Daoy (cell line): ENCODE results near the gene NCS1. TPM values are rescaled to one million over a fixed set of nuclear protein-coding genes. Genes with fewer than 3 reads are reported as not detected.
"Not testable (repeated sequence)": the region's sequence is repeated elsewhere in the genome, so short reads cannot be mapped to it uniquely, and the experiment has no call there.

Experiments
- DNase-seq: peaks from one replicate; pipeline ENCODE4 v3.0.0-alpha.2; 2015; ENCODE audit warnings: low read depth
- total RNA-seq: library from RNA; depleted of rRNA; stranded (reverse); fragments of >200 nt; shearing (Covaris generic); gene quantifications from 2 replicates; pipeline ENCODE4 v1.2.3, GENCODE V29; 2014

The NCS1 gene
- total RNA-seq, 1 experiment from 2014 or later = 49.6 TPM

DNA sequence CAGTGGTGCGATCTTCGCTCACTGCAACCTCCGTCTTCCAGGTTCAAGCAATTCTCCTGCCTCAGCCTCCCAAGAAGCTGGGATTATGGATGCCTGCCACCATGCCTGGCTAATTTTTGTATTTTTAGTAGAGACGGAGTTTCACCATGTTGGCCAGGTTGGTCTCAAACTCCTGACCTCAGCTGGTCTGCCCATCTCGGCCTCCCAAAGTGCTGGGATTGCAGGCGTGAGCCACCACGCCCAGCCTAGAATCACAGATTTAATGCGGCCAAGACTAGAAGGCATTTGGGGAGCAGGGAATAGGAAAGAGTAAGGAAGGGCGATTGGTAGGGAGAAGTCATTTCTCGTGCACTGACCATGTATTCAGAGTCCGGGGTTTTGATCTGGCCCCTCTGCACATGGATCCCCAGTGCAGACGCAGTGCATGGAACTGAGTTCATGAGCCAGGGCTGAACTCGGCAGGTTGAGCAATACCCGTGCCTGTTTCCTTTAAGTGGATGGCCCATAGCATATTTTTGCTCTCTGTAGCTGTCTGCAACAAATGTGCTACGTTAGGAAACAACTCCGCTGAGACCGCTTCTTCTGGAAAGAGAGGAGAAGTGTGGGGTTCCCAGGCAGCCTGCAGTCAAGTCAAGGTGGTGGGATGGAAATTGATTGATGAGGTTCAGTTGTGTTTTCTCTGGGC, 90.0 kb downstream of the NCS1 start:
- DNase-seq = no peak

DNA sequence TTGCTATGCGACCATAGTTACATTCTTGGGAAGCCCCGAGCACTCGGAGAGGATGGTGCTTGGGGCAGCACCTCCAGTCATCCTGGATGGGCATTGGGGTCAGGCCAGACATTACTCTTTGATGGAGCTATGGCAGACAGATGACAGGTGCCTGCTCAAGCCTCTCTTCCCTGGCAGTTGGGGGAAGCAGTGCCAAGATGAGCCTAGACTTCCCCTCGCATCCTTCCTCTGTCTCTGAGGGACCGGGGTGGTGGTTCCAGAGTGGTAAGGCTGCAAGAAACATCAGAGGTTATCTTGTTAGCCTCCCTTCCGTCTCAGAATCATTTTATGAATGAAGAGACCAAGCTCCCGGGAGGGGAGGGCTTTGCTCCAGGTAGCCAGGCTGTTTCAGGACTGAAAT, 90.6 kb downstream of the NCS1 start:
- DNase-seq = no peak

- DNase-seq = peak; percentile 74
These were observed 91.6 kb downstream of the NCS1 start for GRCh38 chr9:130263601-130264413.

DNA sequence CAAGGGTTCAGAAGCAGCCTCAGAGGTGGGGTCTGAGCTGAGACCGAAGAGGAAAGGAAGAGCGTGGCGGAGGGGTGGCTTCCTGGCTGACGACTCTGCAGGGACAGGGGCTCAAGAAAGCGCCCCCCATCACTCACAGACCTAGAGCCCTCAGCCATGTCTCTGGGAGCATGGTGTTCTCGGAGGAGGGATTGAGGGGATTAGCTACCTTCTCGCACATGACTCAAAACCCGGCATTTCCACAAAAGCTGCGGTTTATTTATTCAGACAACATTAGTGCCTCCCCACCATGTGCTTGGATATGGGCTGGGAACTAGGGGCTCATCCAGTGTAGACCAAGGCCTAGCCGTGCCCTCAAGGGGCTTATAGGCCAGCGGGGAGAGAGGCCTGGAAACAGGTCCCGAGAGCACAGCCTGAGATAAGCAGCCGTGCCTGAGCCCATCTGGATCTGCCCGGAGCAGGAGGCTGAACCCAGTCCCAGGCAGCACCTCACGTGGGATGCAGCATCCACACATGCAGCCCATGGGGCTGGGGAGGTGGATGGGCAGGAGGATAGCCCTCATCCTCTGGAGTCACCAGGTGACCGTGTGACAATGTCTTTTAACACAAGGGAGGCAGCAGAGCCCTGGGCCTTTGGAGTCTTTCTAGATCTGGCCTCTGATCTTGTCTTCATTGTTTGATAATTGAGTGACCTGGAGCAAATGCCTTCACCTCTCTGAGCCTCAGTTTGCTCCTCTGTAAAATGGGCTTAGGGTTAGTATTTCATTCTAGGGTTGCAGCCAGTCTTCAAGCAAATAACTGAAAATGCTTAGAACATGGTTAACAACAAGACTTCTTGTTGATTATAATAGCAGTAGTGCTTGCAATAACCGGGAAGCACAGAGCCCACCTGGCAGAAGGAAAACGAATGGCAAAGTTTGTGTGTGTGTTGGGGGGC, 92.5 kb downstream of the NCS1 start:
- DNase-seq = no peak

DNA sequence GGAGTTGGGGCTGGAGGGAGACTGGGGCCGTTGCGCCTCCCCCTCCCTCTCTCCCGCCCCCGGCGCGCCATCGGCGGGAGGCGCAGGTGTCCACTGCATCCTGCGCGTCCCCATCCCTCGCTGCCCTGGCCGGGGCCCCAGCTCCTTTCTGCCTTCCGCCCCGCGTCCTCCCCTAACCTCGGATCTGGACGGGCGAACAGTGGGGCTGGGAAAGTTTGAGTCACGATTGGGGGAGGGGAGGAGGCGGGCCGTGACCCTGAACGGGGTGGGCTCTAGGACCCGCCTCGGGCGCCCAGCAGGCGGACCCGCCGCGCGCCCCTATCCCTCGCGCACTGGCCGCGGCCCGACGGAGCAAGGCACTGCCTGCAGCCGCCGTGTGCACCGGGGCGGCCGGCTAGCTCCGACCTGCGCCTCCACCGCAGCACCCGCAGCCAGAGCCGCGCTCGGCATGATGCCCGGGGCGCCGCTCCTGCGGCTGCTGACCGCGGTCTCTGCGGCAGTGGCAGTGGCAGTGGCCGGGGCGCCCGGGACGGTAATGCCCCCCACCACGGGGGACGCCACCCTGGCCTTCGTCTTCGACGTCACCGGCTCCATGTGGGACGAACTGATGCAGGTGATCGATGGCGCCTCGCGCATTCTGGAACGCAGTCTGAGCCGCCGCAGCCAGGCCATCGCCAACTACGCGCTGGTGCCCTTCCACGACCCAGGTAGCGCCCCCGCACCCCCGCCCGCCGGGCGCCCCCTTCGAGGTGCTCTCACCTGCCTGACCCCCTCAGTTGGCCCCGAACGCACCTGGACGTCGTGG, 93.4 kb downstream of the NCS1 start, which contains the start of gene HMCN2:
TSS of gene HMCN2 (plus strand) at position 330 of the 805 bp plus-strand sequence. CDS start at position 449, 119 bp downstream.
- DNase-seq = peak; percentile 49

DNA sequence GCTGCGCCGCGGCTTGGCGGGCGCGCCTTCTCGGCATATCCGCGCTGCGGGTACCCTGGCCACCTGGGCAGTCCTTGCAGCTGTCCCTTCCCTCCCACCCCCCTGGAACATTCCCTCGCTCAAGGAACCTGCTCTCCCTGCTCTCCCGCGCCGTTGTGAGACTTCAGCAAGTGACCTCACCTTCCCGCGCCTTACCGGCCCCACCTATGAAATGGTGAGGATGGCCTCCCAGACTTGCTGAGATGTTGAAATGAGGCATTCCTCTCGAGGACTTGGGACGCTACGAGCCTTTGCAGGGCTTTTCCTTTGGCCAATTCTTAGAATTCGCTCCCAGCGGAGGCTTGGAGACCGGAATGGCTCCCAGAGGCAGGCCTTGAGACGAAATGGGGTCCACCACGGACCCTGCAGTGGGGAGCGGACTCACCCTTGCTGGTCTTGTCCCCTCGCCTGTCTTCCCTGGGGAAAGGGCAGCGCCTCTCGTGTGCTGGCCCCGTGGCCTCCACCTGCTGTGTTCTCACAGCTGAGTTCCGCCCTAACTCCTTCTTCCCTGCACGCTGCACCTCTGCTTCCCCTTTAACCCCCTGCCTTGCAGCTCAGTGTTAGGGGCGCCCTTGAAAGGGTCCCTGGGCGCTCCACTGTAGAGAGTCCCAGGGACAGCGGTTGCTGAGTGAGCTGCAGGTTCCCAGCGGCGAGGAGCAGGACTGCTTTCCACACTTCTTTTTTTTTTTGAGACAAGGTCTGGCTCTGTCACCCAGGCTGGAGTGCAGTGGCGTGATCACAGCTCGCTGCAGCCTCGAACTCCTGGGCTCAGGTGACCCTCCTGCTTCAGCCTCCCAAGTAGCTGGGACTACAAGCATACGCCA, 94.3 kb downstream of the NCS1 start:
- no peak for DNase-seq

- DNase-seq = no peak
These were observed 95.7 kb downstream of the NCS1 start for GRCh38 chr9:130267930-130268329.

GRCh38 chr9:130268521-130269211, 96.5 kb downstream of the NCS1 start:
- DNase-seq = no peak

- DNase-seq = no peak
These were observed 99.3 kb downstream of the NCS1 start for GRCh38 chr9:130271473-130271872.

GRCh38 chr9:130275156-130275555, 103.0 kb downstream of the NCS1 start:
- no peak for DNase-seq

DNA sequence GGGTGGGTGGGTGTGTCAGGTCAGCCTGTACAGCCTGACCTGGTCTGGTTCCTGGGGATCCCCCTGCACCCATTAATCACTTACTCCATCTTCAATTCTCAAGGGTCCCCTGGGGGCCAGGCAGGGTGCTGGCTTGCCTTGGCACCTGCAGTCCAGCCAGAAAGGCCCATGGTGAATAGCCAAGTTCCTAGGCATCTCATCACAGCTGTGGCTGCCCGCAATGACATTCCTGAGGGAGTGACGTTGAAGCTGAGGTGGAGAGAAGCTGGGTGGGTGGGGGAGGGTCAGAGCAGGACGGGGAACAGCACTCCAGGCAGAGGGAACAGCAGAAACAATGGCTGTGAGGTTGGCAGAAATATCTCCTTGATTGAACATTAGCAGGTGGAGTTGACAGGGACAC, 103.9 kb downstream of the NCS1 start:
- peak; percentile 92 for DNase-seq

DNA sequence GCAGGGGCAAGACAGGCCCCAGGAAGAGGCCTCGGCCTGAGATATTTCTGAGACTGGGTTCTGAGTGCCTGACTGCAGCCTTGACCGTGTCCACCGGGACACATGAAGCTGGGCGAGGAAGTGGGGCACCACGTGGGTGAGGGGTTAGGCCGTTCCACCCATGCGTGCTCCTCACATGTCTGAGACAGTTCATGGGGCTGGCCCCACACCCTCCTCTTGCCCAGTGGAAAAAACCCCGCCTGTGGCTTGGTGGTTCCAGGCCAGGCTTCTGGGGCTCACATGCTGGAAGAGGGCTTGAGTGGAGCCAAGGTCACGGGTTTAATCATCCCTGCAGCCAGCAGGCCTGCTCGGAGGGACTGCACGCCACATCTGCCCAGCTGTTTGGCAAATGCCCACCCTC, 104.8 kb downstream of the NCS1 start:
- no peak for DNase-seq

DNA sequence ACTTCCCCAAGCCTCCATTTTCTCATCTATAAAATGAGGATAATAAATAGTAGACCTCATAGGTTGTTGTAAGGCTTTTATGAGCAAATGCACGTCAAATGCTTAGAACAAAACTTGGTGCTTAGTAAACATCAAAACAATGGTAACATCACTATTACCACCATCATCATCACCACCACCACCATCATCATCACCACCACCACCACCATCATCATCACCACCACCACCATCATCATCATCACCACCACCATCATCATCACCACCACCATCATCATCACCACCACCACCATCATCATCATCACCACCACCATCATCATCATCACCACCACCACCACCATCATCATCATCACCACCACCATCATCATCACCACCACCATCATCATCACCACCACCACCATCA, 105.3 kb downstream of the NCS1 start:
- DNase-seq = not testable (repeated sequence)

GRCh38 chr9:130283539-130284248, 111.5 kb downstream of the NCS1 start:
- DNase-seq = no peak

DNA sequence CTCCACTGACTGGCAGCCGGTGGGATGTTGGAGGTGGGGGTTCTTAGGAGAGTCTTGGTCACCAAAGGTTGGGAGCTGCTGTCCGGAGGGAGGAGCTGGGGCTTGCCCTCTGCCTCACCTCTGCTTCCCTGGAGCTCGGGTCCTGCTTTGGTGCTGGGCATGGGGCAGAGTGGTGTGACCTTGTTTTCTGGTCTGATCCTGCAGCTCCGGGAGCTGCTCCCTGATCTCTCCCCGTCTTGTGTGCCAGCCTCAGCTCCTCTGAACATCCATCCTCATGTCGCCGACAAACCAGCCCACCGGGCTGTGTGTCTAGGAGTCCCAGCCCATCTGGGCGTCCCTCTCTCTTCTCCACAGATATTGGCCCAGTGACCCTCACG, 112.0 kb downstream of the NCS1 start:
- DNase-seq = no peak

DNA sequence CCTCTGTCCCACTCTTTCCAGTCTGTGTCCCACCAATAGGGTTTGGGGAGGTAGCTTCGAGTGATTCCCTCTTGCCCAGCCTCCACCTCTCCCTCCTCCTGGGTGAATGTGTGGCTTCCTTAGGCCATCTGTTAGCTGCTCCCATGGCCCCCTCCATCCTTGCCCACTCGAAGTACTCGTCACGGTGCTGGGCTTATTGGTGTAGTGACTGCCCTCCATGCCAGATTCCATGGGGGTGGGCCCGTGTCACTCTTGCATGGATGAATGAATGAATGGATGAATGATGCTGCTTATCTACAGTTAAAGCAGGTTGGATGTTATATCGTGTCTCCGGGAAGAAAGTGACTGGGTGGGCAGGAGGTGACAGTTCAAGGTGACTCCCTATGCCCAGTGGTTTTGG, 112.5 kb downstream of the NCS1 start:
- DNase-seq = no peak

DNA sequence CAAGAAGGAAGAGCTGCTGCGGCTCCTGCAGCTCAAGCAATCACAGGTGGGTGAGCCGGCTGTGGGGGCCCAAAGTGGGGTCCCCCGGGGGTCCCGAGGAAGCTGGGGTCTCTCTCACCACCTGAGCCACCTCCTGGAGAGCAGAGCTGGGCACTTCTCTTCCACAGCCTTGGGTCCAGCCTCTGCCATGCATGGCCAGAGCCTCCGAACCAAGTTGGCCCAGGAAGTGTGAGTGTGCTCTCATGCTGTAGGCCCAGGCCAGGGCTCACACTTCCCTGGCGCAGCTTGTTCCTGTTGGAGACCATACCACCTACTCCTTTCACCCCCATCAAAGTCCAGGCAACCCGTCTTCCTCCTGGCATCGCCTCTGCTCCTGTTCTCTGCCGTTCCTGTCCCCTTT, 113.1 kb downstream of the NCS1 start:
- no peak for DNase-seq

GRCh38 chr9:130286072-130286770, 114.0 kb downstream of the NCS1 start:
- no peak for DNase-seq
